Gastroesophageal sphincter (tissue), 3 donors: ENCODE measurements around the gene CD200R1L.

Experiments used
- EP300 ChIP-seq: sonication (generic); formaldehyde crosslinking; IDR thresholded peaks from one replicate; pipeline ENCODE4 v1.6.1; 2017; ENCODE audit warnings: antibody characterized with exemption, mild to moderate bottlenecking
- POLR2A ChIP-seq, 2 donors: fragments of 450-650 bp; IDR thresholded peaks; one replicate each; pipeline ENCODE4 v1.6.1; 2017; ENCODE audit warnings: antibody characterized with exemption in 2 of 2, mild to moderate bottlenecking in 2 of 2, moderate library complexity in 1 of 2
- TF ChIP-seq, protein P1 (sequence below), 4 experiments: fragments of 200-600 bp in 2 of 4; fragments of 450-650 bp in 2 of 4; sonication (generic) in 1 of 4; IDR thresholded peaks; one replicate each; pipeline ENCODE4 v1.5.1; 2017 to 2019; ENCODE audit warnings: antibody characterized with exemption in 4 of 4, mild to moderate bottlenecking in 2 of 4, moderate library complexity in 2 of 4

DNA sequence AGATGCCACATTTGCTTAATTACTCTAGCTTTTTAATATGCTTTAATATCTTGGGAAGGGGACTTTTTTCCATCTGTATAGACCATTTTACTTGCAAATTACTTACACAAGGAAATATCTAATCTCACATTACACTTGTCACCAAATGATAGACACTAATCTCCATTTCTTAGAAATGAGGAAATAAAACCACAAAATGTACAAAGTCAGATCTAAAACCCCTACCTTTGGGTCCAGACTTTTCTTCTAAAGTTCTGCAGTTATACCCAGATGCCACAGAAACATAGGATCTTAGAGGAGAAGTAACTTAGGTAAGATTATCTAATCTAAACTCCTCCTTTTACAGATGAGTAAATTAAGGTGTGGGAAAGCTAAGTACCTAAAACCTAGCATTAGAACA is 44.3 kb downstream of the CD200R1L start:
- TF ChIP-seq, protein P1, sequence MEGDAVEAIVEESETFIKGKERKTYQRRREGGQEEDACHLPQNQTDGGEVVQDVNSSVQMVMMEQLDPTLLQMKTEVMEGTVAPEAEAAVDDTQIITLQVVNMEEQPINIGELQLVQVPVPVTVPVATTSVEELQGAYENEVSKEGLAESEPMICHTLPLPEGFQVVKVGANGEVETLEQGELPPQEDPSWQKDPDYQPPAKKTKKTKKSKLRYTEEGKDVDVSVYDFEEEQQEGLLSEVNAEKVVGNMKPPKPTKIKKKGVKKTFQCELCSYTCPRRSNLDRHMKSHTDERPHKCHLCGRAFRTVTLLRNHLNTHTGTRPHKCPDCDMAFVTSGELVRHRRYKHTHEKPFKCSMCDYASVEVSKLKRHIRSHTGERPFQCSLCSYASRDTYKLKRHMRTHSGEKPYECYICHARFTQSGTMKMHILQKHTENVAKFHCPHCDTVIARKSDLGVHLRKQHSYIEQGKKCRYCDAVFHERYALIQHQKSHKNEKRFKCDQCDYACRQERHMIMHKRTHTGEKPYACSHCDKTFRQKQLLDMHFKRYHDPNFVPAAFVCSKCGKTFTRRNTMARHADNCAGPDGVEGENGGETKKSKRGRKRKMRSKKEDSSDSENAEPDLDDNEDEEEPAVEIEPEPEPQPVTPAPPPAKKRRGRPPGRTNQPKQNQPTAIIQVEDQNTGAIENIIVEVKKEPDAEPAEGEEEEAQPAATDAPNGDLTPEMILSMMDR (IDR thresholded peaks at IDR 0.05), result no peak
- no peak for TF ChIP-seq EP300
- TF ChIP-seq POLR2A (IDR thresholded peaks at IDR 0.05), result no peak
